ENCODE measurements around the gene F2R.

The F2R gene

DNA sequence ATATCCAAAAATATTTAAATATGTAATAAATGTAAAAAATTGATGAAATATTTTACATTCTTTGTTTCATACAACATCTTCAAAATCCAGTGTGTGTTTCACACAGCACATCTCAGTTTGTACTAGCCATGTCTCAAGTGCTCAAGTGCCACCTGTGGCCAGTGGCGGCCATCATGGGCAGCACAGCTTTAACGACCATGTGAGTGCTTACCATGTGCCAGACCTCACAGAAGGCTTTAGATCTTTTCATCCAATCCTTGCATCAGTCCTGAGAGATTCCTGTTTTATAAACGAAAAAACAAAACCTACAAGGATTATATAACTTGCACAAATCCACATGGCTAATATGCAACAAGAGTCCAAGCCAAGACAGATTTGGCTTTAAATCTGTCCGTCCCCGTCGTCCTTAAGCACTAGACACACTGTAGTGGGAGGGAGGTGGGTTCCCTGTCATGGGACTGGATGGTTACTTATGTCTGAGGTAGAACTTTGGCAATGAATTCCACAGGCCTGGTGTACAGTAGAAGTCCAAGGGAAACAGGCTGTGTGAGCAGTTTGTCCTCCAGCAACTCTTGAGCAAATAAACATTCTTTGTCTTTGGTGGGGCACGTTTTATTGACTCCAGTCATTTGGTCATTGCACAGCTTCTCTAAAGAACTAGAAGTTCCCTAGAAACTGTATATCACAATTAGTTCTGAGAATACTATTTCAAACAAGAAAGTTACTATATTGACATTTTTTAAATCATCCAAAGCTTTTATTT lies 25.0 kb upstream of the F2R start:
- peak; percentile 25 for DNase-seq

DNA sequence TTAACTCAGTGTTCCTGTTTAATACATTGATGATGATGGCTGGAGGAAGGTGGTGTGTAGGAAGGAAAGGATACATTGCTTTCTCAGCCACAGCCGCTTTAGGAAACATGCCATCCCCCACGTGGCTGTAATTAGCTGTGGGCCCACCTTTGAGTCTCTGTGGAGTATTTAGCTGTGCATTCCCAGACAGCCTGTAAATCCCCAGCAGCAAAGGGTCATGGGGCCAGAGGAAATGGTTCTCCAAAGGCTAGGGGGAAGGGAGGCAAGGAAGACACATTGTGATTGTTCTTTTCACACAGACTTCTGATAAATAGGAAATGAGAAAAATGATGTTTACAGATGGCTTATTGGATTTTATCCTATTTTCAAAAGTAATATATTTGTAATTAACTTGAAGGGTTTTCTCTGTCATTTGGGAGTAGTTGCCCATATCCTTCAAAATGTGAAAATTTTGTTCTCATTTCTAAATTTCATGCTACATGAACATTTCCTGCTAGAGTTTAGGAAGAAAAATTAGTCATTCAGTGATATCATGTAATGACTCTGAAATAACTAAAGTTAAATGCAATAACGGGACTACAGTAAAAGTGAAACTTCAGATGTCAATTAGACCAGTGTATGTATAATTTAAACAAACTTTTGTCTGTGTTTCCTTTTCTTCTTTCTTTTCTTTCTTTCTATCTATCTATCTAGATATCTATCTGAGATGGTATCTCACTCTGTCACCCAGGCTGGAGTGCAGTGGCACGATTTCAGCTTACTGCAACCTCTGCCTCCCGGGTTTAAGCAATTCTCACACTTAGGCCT lies 24.3 kb upstream of the F2R start:
- DNase-seq, result peak; percentile 42

DNA sequence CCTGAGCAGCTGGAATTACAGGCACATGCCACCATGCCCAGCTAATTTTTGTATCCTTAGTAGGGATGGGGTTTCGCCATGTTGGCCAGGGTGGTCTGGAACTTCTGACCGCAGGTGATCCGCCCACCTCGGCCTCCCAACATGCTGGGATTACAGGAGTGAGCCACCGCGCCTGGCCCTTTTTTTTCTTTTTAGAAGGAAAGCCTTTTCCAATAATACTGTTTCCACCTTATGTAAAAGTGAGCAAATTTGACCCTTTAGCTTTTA lies 23.7 kb upstream of the F2R start:
- no peak for DNase-seq

DNA sequence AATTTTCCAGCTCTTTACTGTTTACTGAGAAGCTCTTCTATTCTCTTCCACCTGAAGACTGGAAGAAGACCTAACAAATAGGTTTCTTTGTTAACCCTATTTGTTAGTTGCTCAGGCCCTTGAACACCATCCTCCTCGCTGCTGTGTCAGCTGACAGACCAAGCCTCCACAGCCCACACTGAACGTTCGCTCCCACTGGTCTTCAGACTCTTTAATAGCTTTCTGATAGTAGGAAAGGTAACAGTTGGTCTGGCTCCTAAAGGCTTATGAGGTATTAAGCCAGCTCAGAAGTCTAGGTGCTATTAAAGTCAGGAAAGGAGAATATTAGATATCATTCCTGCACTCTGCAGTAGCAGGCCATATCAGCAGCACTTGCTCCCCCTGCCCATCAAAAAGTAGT lies 23.3 kb upstream of the F2R start:
- DNase-seq, result no peak

DNA sequence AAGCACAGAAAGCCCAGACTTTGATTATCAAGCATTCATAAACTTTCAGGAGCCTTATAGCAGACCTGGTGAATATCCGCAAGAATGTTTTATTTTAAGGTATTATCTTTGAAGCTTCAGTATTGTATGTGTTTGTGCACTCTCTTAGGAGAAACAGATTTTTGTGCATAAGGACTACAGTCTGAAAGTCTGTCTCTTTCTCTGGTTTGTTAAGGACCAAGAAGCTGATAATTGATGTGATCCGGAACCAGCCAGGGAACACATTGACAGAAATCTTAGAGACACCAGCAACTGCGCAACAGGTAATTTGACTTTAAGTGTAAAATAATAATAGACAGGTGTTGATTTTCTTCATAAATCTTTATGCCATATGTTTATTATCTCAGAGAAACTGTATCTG lies 22.8 kb upstream of the F2R start:
- DNase-seq, result no peak

DNA sequence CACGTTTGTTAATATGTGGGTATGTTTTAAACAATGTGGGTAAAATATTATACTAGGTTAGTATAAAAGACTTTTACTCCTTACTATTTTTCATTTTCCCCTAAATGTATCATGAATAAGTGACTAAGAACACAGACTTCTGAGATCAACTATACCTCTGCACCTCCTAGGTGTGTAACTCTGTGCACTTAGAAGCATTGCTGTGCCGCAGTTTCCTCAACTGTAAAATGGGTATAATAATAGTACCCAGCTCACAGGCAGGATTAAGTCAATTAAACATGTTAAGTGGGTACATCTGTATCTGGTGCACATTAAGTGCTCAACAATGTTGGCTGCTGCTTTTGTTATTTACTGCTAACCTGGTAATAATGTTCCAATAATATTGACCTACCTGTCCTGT lies 21.6 kb upstream of the F2R start:
- no peak for DNase-seq

DNA sequence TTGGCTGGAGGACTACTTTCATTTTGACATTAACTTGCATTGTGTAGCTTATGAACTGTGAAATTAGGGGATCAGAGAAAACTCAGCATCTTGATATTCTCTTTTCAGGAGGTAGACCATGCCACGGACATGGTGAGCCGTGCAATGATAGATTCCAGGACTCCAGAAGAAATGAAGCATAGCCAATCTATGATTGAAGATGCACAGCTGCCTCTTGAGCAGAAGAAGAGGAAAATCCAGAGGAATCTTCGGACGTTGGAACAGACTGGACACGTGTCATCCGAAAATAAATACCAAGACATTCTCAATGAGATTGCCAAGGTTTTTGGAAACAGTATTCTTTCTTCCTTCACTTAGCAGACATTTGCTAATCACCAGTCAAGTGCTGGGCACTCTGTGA lies 20.6 kb upstream of the F2R start:
- DNase-seq, result no peak

DNA sequence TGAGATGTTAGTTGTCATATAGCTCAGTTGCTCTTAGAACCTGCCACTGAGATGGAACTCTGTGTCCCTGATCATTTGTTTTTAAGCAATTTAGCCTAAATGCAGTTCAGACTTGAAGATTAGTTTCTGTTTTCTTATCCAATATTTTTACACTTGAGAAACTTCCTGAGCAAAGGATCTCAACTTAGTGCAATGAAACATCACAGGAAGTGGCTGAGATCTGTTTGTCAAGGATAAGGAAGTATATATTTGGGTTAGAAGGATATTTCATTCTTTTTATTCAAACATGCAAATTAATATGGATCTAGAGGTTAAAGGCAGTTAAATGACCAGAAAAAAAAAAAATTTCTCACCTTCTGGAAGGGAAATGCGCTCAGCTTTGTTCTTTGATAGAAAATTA lies 19.7 kb upstream of the F2R start:
- no peak for DNase-seq

DNA sequence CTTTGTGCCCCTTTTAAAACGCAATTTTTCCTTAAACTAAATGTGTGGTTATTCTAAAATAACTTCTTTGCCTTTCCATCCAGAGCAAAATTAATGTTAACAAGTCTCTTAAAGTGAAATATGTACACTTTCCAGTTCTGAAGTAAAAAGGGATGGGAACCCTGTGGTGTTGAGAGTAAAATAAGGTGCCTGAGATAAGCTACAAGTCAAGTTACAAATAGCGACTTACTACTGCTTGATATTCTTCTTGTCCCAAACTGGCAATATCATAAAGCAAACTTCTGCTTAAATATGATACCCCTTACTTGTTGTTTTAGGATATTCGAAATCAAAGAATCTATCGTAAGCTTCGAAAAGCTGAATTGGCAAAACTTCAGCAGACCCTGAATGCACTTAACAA lies 18.3 kb upstream of the F2R start:
- DNase-seq, result no peak

DNA sequence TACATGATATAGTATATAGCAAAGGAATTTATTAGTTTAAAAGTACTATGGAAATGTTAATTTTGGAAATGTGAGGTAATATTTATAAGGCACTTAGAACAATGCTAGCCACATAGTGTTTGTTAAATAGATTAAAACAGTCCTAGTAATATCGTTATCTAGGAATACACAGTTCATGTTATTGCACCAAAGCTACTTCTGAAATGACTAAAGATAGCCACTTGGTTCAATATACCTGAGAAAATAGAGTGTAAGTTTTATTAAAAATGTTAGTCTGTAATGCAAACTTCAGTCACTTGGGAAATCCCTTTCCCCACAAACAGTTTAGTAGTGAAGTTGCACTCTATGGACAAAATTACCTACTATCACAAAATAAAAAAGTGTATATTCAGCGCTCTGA lies 15.4 kb upstream of the F2R start:
- DNase-seq, result no peak

DNA sequence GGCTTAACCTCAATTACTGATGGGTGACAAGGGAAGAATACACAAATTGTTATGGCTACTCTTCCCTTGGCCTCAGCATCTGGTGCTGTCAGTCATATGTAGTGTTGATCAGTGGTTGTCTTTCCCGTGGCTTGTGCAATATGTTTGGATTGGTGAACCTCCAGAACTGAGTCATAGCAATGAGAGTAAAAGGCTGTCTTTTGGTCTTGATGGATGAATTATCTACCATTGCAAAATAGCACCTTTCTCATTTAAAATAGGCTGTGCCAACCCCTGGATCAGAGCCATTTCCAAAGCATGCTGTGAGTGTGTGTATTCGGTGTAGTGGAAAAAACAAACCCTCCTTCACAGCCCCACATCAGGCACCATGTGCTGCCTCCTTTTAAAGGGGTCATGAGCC lies 14.6 kb upstream of the F2R start:
- no peak for DNase-seq

DNA sequence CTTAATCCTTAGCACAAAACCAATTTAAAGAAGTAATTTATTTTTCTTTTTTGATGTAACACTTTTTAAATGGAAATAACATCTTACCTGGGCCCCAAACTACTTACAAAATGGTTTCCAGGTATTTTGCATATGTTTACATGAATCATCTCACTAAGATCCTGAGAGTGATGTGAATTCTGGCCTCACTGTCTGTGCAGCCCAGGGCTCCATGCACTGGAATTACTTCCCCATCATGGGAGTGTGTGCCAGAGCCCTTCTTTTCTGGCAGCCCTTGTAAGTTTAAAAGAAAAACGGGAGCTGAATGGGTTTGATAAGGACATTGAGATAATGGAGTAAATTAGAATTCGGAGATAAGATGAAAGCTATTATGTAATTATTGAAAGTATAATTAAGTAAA lies 12.2 kb upstream of the F2R start:
- DNase-seq, result no peak

DNA sequence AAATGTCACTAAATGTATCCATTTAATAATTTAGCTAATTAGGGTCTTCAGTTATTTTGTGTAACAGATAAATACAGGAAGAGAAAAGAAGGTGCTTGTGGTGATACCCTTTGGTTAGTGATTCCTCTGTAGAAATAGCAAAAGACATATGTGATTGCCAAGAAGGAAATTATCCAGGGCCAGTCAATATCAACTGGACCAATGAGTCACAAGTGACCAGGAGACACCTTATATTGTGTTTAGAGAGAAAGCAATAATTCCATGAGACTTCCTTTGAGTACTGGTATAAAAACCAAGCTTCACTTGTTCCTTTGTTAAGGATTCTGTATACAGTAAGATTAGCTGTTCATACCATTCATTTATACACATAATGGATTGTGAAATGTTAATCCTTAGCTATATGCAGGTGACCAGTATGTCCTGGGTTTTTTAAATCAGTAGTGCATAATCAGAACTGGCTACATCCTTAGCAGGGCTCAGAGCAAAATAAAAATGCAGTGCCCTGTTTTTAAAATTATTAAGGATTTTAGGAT lies 11.7 kb upstream of the F2R start:
- DNase-seq, result no peak

DNA sequence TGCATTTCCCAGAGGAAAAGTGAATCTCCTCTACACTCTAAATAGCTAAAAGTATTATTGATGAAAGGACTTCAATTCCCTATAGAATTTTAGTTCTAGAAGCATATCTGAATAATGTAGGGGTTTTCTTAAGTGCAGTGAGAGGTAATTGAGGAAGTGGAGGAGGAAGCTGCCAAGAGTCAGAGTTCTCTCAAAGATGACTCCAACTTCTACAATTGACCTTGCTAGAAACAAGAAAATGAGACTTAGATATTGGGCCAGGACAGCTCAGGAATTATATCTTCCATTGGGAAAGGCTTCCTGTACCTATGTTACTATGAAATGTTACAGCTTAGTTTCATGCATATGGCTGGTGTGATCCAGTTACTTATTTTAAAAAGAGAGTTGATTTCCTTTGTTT lies 10.4 kb upstream of the F2R start:
- no peak for DNase-seq

DNA sequence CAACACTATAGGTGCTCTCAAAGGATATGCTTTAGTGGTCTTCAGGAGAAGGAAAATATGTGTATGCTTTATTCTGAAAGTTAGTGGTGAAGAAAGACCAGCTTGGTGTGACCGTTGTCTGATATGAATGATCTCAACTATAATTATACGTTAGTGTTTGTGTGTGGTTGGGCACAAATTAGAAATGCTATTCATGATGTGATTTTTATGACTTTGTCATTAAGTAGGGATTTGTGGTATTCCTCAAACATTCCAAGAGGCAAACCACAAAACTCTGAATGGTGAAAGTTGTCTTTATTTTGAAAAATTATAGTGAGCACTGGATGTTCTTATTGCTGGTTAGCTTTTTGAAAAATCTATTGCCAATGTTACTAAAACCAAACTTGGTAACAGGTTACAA lies 6.2 kb upstream of the F2R start:
- no peak for DNase-seq

DNA sequence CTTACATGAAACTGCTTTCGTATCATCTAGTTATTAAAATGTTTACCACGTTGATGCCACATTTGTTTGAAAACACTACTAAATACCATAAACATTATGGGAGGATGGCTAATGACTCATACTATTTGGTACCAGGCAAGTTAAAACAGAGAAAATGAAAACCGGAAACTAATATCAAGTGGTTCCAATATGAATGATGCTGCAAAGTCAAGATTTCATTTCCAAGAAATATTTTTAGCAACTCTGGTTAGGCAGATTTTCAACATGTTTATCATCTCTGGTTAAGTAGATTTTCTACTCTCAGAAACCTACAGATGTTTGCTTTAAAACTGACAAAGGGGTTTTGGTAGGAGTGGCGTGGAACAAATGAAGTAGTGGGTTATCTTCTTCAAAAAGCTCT lies 4.9 kb upstream of the F2R start:
- no peak for DNase-seq

DNA sequence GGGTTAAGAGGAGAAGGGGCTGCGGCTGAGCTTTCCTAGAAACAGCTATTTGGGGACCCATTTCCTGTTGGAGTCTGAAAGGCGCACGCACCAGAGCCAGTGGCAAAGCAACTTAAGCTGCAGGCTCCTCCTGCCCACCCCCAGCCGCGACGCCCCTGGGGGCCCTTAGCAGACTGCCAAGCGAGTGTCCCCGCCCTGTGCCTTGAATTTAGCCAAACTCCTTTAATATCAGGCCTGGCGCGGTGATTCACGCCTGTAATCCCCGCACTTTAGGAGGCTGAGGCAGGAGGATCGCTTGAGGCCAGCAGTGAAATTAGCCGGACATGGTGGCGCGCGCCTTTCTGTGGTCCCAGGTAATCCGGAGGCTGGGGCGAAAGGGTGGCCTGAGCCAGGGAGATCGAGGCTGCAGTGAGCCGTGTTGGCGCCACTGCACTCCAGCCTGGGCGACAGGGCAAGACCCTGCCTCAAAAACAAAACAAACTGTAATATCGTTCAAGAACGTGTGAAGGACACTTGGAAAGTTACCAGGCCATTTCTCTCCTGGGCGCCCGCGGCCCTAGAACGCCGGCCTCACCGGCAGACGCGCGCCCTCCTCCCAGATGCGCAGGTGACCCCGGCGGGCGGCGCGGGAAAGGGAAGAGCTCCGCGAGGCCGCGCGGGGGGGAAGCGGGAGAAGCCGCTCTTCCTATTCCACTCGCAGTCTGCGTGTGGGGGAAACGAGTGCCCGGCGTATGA lies 1.0 kb upstream of the F2R start:
- peak; percentile 51 for DNase-seq

DNA sequence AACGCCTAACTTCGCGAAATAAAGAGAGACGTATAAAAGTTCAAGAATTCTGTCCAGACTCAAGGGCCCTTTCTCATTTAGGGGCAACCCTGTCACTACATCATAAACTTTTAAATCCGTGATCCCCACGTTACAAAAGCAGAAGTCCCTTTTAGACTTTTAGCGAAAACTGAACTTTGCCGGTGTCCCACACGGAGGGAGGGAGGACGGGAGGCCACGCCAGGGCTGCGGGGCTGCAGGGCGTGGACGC lies 515 bp upstream of the F2R start:
- DNase-seq, result no peak

DNA sequence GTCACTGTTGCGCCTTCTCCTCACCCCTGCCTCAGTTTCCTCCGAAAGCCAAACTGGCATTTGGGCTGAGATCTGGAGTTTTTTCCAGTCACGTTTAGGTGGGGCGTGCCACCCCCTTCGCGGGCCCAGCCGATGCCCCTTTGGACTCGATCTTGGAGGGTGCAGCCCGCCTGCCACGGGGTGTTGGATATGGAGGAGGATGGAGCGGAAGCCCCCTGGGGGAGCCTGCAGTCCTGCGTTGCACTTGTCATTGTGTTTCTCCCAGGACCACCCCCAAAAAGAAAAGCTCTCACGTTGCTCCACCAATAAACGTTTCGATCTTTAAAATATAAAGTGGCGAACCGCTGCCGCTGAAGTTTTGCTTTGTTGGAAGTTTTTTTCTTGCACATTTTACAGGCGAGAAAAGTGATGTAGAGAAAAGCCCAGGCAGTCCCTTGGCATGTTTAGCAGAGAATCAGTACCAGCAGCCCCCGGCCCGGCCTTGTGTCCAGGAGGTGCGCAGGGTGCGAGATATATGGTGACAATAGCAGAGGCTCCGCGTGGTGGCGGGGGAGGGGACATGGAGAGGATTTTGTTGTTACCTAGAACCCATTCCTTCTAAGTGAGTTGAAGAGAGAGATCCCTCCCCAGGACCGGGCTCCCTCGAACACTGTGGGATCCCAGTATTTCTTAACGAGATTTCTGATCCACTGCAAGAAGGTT lies 681 bp downstream of the F2R start:
- DNase-seq, result peak; percentile 33

DNA sequence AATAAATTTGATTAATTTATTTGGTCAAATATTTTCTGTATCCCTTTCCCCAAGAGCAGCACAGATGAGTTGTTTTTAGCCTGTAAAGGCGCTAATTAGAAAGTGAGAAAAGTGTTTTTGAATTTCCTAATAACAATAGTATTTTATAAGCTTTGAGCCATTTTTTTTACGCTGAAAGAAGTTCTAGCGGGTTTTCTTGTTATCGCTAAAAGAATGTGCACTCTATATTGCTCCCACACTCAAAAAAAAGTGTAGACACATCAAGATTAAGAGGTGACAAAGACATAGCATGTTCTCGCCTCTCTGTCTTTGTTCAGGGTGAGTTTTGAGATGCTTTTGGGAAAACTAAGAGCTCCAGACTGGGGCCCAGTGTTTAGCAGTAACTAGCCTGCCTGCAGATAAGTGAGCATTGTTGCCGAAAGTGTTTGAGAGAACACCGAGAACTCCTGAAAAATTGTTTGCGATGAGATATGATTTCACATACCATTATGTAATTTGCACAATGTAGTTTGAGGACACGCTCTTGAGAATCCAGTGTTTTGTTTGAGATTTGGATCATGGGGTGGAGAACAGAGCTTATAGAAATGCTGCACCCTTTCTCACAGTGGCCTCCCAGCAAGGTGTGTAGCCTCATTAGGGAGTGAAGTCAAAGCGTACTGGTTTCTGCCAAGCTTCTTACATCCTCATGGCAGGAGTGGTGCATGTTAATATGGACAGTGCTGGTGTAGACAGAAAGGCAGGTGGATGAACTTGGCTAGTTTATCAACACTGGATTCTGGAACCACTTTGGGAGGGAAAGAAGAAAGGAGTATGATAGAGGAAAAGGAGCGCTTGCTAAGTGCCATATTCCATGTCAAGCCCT lies 1.5 kb downstream of the F2R start:
- DNase-seq, result no peak

DNA sequence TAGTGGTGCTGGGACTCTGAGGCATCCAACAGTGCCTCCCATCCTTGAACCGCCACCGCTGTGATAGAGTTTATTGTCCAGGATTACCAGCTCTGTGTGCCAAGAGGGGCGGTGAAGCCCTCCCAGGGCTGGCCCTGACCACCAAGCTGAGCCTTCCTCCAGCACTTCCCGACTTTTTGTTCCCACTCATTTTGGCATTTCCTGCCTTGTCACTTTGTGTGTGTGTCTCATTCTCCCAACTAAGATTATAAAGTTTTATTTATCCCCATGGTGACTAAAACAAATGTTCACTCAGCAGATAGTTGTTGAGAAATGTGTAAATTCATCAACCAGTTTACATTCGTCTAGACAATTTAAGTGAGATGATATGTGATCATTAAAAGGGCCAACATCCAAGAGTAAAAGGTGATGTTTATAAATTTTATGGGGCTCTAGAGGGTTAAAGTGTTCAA lies 2.5 kb downstream of the F2R start:
- no peak for DNase-seq

DNA sequence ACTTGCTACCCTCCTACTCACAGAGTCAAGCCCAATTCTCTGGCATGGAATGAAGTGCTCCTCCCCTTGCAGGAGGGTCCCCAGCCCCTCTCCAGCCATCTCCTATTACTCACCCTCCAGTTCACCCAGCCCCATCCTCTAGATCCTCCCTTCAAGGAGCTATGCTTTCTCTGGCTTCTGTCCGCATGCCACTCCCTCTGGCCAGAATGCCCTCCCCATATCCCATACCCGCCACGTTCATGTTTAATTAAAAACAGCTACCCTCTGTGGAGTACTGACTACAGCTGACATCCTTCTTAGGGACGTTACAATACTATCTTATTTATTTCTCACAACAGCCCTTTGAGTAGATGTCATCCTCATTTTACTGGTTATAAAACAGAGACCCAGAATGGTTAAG lies 3.0 kb downstream of the F2R start:
- DNase-seq, result no peak
